ENCODE data around the gene CDK11B. TPM values are rescaled to one million over a fixed set of nuclear protein-coding genes. Genes with fewer than 3 reads are reported as not detected.
"Not testable (repeated sequence)": the region's sequence is repeated elsewhere in the genome, so short reads cannot be mapped to it uniquely, and the experiment has no call there.

CDK11B gene
- total RNA-seq, 1 experiment from 2014 or later, result 32.6 TPM

DNA sequence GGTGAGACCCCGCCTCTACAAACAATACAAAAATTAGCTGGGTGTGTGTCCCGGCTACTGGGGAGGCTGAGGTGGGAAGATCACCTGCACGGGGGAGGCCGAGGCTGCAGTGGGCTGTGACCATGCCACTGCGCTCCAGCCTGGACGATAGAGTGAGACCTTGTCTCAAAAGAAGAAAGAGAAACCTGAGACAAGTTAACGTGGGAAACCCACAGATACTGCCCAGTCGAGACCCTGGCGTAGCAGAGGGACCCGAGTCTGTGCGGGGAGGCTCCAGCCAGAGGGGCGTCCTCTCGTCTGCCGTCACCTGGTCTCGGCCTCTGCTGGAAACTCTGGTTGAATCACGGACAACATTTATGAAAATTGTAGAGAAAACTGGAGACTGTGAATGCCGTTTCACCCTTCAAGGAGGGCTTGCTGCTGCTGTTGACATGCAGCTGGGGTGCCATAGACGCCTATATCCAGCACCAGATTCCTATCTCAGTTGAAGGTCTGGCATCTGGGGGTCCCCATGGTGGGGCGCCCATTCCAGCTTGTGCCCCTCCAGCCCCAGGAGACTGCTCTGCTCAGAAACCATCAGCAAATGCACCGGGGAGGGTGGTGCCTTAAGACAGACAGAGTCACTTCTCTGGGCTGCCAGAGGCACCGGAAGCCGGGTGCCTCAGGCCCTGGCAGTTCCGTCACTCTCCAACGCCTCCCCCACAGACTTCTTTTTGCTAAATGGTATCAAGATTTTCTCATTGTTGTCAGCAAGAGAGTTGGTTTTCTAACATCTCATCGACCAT is 13.6 kb upstream of the CDK11B start:
- H3K4me1 ChIP-seq, result no peaks in the 10 kb centered on the region
- H3K27me3 ChIP-seq, result no peaks in the 10 kb centered on the region
- no peaks in the 10 kb centered on the region for H3K9me3 ChIP-seq (replicated peaks)
- H3K36me3 ChIP-seq, result peaks cover 7% of the 10 kb centered on the region
- no peak overlapping the region for H3K27ac ChIP-seq
- H3K4me3 ChIP-seq, result no peak overlapping the region
- no peak for DNase-seq

- Histone ChIP-seq H3K9me3 (replicated peaks) (no peaks in the 10 kb centered on the region), H3K4me3 (no peak overlapping the region), H3K4me1 (no peaks in the 10 kb centered on the region), H3K27ac (no peak overlapping the region), H3K36me3 (peaks cover 9% of the 10 kb centered on the region), H3K27me3 (no peaks in the 10 kb centered on the region)
- DNase-seq, result no peak
Observed at GRCh38 chr1:1671365-1672119, 12.7 kb upstream of the CDK11B start.

- Histone ChIP-seq H3K36me3 (peaks cover 15% of the 10 kb centered on the region), H3K4me3 (no peak overlapping the region)
- no peak for DNase-seq
Observed at GRCh38 chr1:1670866-1671265, 12.1 kb upstream of the CDK11B start.

GRCh38 chr1:1669468-1670440 is 10.9 kb upstream of the CDK11B start:
- Histone ChIP-seq H3K9me3 (replicated peaks) (no peaks in the 10 kb centered on the region), H3K4me3 (no peak overlapping the region), H3K27ac (no peak overlapping the region), H3K36me3 (peaks cover 26% of the 10 kb centered on the region), H3K27me3 (no peaks in the 10 kb centered on the region), H3K4me1 (no peaks in the 10 kb centered on the region)
- DNase-seq, result no peak

More at GRCh38 chr1:1670866-1671265, 12.1 kb upstream of the CDK11B start:
- H3K9me3 ChIP-seq (replicated peaks), result no peaks in the 10 kb centered on the region
- H3K27ac ChIP-seq, result no peak overlapping the region
- no peaks in the 10 kb centered on the region for H3K4me1 ChIP-seq
- H3K27me3 ChIP-seq, result no peaks in the 10 kb centered on the region

DNA sequence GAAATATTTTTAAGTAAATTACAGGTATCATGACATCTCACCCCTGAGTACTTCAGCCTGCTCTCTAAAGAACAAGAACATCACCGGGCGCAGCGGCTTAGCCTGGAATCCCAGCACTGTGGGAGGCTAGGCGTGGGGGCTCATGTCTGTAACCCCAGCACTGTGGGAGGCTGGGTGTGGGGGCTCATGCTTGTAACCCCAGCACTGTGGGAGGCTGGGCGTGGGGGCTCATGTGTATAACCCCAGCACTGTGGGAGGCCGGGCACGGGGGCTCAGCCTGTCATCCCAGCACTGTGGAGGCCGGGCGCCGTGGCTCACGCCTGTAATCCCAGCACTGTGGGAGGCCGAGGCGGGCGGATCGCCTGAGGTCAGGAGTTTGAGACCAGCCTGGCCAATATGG is 7.7 kb upstream of the CDK11B start:
- H3K36me3 ChIP-seq, result peaks cover 25% of the 10 kb centered on the region
- peaks cover 11% of the 10 kb centered on the region for H3K4me1 ChIP-seq
- no peak overlapping the region for H3K27ac ChIP-seq
- no peak for DNase-seq
- H3K9me3 ChIP-seq (replicated peaks), result no peaks in the 10 kb centered on the region
- no peaks in the 10 kb centered on the region for H3K27me3 ChIP-seq
- no peak overlapping the region for H3K4me3 ChIP-seq

- Histone ChIP-seq H3K9me3 (replicated peaks) (no peaks in the 10 kb centered on the region), H3K27me3 (no peaks in the 10 kb centered on the region), H3K27ac (no peak overlapping the region), H3K36me3 (peaks cover 25% of the 10 kb centered on the region), H3K4me1 (peaks cover 11% of the 10 kb centered on the region), H3K4me3 (no peak overlapping the region)
- peak; percentile 44 to 54 for DNase-seq
Observed at GRCh38 chr1:1665815-1666251, 7.0 kb upstream of the CDK11B start.

DNA sequence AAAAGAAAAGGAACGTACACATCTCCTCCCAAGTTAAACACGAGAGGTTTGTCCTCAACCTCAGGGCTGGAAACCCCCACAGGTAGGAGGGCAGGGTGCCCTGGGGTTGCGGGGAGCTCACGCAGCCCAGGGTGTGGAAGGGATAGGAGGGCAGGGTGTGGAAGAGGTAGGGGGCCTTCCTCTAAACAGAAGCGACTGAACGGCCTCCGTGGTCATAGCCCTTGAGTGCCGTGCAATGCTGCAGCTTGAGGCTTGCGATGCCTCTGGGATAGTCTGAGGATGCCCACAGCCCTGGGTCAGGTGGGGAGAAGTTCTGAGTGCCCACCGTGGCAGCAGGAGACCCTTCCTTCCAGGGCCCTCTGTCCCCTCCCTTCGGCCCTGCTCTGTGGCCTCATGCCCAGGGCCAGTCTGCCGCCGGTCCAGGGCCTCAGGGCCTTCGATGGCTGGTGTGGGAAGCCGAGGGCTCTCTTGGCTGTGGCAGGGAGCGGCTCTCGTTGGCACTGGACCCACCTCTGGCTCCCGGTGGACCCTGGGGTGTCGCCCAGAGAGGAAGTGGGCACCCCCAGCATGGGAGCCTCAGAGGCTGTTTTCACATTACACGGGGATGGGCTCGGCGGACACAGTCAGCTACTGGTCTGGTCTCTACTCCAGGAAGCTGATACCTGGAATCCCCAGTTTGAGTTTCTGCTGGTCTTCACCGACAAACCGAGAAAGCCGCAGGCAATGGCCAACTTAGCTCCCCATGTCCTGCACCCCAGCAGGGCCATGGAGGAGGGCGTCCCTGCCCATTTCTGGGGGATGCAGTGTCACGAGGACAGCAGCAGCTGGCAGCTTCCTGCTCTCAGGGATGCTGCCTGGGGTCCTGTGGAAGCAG is 6.4 kb upstream of the CDK11B start:
- peaks cover 22% of the 10 kb centered on the region for H3K36me3 ChIP-seq
- no peaks in the 10 kb centered on the region for H3K9me3 ChIP-seq (replicated peaks)
- H3K27ac ChIP-seq, result no peak overlapping the region
- no peak for DNase-seq
- H3K4me1 ChIP-seq, result peaks cover 14% of the 10 kb centered on the region
- H3K4me3 ChIP-seq, result no peak overlapping the region
- H3K27me3 ChIP-seq, result no peaks in the 10 kb centered on the region

GRCh38 chr1:1664318-1664717 is 5.5 kb upstream of the CDK11B start:
- Histone ChIP-seq H3K36me3 (peaks cover 22% of the 10 kb centered on the region), H3K4me1 (peaks cover 14% of the 10 kb centered on the region)
- not testable (repeated sequence) for H3K9me3 ChIP-seq (replicated peaks); H3K27me3 ChIP-seq; H3K27ac ChIP-seq; H3K4me3 ChIP-seq; DNase-seq

- H3K36me3 ChIP-seq, result peaks cover 19% of the 10 kb centered on the region
- DNase-seq, result peak; percentile 54 to 69
- not testable (repeated sequence) for H3K4me3 ChIP-seq; H3K27me3 ChIP-seq; H3K9me3 ChIP-seq (replicated peaks)
- peak overlapping the region; percentile 58 for H3K27ac ChIP-seq
- peaks cover 14% of the 10 kb centered on the region for H3K4me1 ChIP-seq
Observed at GRCh38 chr1:1662830-1663560, 4.2 kb upstream of the CDK11B start.

GRCh38 chr1:1662392-1662791 is 3.6 kb upstream of the CDK11B start:
- H3K27ac ChIP-seq, result peak overlapping the region; percentile 58

GRCh38 chr1:1648265-1648664 is 10.5 kb downstream of the CDK11B start:
- H3K27me3 ChIP-seq; H3K4me1 ChIP-seq; H3K4me3 ChIP-seq; H3K27ac ChIP-seq; DNase-seq; H3K9me3 ChIP-seq (replicated peaks): not testable (repeated sequence)
- H3K36me3 ChIP-seq, result peaks cover 47% of the 10 kb centered on the region

More at GRCh38 chr1:1662392-1662791, 3.6 kb upstream of the CDK11B start:
- H3K4me3 ChIP-seq; H3K9me3 ChIP-seq (replicated peaks); DNase-seq; H3K27me3 ChIP-seq: not testable (repeated sequence)
- Histone ChIP-seq H3K4me1 (peaks cover 14% of the 10 kb centered on the region), H3K36me3 (peaks cover 19% of the 10 kb centered on the region)

DNA sequence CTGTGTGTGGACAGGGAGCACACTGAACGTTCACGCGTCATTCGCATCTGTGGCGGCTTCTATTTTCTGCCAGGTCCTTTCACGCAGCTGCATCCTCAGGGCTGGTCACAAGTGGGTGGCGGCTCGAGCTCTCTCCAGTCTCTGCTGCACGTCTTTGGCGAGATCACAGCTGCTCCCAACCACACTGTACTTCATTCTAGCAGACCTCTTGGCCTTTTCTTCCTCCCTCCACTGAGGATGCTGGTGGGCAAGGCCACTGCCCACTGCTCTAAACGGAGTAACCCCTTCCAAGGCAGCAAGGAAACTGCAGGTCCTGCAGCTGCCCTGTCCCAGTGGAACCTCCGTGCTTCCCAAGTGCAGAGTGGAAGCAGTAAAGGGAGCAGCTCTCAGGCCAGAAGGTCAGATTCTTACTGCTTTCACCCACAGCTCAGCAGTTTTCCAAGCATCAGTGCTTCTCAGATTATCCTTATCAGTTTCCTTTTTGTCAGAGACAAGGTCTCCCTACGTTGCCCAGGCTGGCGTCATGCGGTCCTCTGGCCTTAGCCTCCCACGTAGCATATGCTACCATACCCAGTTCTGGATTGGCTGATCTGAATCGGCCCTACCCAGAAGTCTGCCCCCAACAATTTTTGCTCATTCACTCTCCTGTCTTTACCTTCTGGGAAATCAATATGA is 11.1 kb downstream of the CDK11B start:
- not testable (repeated sequence) for H3K4me3 ChIP-seq; H3K27ac ChIP-seq; H3K9me3 ChIP-seq (replicated peaks); H3K27me3 ChIP-seq; H3K4me1 ChIP-seq; DNase-seq
- peaks cover 43% of the 10 kb centered on the region for H3K36me3 ChIP-seq

DNA sequence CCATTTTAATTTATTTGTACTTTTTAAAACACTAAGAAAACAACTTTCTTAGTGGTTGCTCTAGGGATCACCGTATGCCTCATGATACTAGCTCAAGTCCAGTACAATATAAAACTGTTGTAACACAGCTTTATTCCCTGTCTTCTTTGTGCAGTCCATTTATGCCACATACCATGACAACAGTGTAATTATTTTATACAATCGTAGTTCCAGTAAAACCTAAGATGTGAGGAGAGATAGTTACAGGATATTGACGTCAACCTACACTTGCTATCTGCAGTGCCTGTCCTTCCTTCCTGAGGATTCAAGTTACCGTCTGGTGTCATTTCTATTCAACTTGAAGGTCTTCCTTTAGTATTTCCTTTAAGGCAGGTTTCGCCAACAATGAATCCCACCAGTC is 12.5 kb downstream of the CDK11B start:
- not testable (repeated sequence) for H3K27me3 ChIP-seq; DNase-seq; H3K4me3 ChIP-seq; H3K4me1 ChIP-seq; H3K9me3 ChIP-seq (replicated peaks); H3K27ac ChIP-seq
- peaks cover 35% of the 10 kb centered on the region for H3K36me3 ChIP-seq
